ENCODE measurements around the gene GDF15.
"Not testable (repeated sequence)": the region's sequence is repeated elsewhere in the genome, so short reads cannot be mapped to it uniquely, and the experiment has no call there.

GDF15 gene

DNA sequence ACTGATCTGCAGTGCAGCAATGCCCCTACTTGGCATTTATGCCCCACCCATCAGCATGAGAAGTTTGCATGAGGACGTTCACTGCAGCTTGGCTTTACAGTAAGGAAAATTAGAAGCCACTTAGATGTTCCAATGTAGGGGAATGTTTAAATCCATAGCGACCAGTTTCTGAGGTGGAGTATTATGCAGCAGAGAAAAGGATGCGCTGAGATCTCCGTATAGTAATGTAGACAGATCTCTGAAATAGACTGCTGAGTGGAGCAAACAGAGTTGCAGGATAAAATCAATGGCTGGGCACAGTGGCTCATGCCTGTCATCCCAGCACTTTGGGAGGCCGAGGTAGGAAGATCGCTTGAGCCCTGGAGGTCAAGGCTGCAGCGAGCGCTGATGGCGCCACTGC is 35.5 kb upstream of the GDF15 start:
- in situ Hi-C loops (cut with MboI; ENCODE audit: low pct_unique_long_range_greater_than_20kb, low sequenced_read_pairs, unreplicated experiment): no loop called here
- DNase-seq (ENCODE audit: low spot score): no peak
- TF ChIP-seq, protein P1, sequence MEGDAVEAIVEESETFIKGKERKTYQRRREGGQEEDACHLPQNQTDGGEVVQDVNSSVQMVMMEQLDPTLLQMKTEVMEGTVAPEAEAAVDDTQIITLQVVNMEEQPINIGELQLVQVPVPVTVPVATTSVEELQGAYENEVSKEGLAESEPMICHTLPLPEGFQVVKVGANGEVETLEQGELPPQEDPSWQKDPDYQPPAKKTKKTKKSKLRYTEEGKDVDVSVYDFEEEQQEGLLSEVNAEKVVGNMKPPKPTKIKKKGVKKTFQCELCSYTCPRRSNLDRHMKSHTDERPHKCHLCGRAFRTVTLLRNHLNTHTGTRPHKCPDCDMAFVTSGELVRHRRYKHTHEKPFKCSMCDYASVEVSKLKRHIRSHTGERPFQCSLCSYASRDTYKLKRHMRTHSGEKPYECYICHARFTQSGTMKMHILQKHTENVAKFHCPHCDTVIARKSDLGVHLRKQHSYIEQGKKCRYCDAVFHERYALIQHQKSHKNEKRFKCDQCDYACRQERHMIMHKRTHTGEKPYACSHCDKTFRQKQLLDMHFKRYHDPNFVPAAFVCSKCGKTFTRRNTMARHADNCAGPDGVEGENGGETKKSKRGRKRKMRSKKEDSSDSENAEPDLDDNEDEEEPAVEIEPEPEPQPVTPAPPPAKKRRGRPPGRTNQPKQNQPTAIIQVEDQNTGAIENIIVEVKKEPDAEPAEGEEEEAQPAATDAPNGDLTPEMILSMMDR (IDR thresholded peaks at IDR 0.05; ENCODE audit: extremely low read depth, insufficient read depth, missing control alignments): no peak

DNA sequence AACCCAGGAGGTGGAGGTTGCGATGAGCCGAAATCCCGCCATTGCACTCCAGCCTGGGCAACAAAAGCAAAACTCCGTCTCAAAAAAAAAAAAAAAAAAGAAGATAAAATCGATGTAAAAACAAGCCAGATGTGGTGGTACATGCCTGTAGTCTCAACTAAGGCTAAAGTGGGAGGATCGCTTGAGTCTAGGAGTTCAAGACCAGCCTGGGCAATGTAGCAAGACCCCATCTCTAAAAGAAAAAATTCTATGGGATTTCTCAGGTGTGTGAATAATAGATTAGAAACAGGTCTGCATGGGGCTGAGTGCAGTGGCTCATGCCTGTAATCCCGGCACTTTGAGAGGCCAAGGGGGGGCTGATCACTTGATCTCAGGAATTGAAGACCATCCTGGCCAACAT is 34.4 kb upstream of the GDF15 start:
- DNase-seq (ENCODE audit: low spot score): no peak
- TF ChIP-seq, protein P1 (IDR thresholded peaks at IDR 0.05; ENCODE audit: extremely low read depth, insufficient read depth, missing control alignments): no peak
- in situ Hi-C loops (cut with MboI; ENCODE audit: low pct_unique_long_range_greater_than_20kb, low sequenced_read_pairs, unreplicated experiment): no loop called here

DNA sequence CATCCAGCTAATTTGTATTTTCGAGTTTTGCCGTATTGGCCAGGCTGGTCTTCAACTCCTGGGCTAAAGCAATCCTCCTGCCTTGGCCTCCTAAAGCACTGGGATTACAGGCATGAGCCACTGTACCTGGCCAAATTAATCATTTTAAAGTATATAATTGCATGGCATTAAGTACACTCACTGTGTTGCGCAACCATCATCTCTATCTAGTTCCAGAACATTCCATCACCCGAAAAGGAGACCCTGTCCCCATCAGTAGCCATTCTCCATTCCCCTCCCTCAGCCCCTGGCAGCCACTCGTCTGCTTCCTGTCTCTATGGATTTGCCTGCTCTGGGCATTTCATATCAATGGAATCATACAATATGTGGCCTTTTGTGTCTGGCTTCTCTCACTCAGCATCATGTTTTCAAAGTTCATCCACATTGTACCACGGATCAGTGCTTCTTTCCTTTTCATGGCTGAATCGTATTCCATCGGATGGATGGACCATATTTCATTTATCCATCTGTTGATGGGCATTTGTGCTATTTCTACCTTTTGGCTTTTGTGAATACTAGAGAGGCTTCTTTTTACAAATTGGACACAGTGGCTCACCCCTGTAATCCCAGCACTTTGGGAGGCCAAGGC is 32.5 kb upstream of the GDF15 start:
- TF ChIP-seq, protein P1 (IDR thresholded peaks at IDR 0.05; ENCODE audit: extremely low read depth, insufficient read depth, missing control alignments): no peak
- DNase-seq (ENCODE audit: low spot score): no peak
- in situ Hi-C loops (cut with MboI; ENCODE audit: low pct_unique_long_range_greater_than_20kb, low sequenced_read_pairs, unreplicated experiment): no loop called here

DNA sequence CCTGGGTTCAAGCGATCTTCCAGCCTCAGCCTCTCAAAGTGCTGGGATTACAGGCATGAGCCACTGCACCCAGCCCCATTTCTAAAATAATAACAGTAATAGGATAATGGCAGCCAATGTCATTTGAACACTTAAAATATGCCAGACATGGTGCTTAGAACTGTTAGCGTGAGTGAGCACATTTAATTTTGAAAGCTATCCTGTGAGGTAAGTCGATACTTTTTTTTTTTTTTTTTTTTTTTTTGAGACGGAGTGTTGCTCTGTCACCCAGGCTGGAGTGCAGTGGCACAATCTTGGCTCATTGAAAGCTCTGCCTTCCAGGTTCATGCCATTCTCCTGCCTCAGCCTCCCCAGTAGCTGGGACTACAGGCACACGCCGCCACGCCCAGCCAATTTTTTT is 31.2 kb upstream of the GDF15 start:
- DNase-seq (ENCODE audit: low spot score); in situ Hi-C loops (cut with MboI; ENCODE audit: low pct_unique_long_range_greater_than_20kb, low sequenced_read_pairs, unreplicated experiment): not testable (repeated sequence)

DNA sequence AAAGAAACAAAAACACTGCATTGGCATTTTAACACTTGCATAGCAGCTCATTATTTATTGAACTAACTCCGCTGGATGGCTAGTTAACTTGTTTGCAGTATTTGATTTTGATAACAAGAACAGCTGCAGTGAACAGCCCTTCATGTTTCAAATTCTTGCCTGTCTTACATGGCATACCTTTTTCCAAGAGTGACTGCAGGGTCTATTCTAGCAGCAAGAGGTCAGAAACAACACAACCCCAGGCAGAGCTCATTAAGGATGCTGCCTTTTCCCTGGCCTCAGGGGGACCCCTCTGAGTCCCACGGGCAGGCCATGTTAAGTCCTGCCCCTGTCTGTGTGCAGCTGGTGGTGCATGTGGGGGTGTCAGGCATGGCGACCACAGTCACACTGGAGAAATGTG is 28.9 kb upstream of the GDF15 start:
- TF ChIP-seq, protein P1 (IDR thresholded peaks at IDR 0.05; ENCODE audit: extremely low read depth, insufficient read depth, missing control alignments): no peak
- DNase-seq (ENCODE audit: low spot score): no peak
- in situ Hi-C loops (cut with MboI; ENCODE audit: low pct_unique_long_range_greater_than_20kb, low sequenced_read_pairs, unreplicated experiment): no loop called here

DNA sequence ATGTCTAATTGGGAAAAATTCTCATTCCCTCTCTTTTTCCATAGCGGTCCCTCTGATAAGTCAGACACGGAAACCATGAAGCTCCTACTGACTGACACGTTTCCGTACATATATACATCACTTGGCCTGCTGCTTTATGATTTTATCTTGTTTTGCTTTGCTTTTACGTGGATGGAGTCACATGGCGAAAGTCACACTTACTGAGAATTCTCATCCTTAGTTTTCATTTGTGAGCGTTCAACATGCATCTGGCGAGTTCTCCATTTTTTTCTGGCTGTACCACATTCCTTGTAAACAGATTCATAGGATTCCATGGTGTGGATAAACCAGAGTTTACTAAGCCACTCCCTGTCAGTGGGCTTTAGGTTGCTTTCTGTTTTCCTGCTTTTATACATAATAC is 24.3 kb upstream of the GDF15 start:
- DNase-seq (ENCODE audit: low spot score): no peak
- in situ Hi-C loops (cut with MboI; ENCODE audit: low pct_unique_long_range_greater_than_20kb, low sequenced_read_pairs, unreplicated experiment): no loop called here
- TF ChIP-seq, protein P1 (IDR thresholded peaks at IDR 0.05; ENCODE audit: extremely low read depth, insufficient read depth, missing control alignments): no peak

DNA sequence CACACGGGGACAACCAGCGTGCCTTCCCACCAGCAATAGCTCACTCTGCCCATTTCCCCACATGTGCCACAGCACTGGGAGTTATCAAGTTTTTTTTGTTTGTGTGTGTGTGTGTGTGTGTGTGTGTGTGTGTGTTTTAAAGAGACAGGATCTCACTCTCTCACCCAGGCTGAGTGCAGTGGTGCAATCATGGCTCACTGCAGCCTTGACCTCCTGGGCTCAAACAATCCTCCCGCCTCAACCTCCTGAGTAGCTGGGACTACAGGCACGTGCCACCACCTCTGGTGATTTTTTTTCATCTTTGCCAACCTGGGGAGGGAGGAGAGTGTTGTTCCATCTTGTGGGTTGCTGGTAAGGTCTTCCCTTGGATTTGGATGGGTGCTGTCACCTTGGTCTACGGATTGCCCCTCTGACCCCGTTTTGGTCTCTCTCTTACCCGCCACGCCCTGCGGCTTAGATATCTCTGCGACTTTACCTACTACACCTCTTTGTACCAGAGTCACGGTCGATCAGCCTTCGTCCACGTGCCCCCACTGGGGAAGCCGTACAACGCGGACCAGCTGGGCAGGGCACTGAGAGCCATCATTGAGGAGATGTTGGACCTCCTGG is 22.9 kb upstream of the GDF15 start:
- TF ChIP-seq, protein P1 (IDR thresholded peaks at IDR 0.05; ENCODE audit: extremely low read depth, insufficient read depth, missing control alignments): no peak

More for the DNA sequence above, 22.9 kb upstream of the GDF15 start:
- DNase-seq (ENCODE audit: low spot score): no peak
- in situ Hi-C loops (cut with MboI; ENCODE audit: low pct_unique_long_range_greater_than_20kb, low sequenced_read_pairs, unreplicated experiment): no loop called here

All from GM13977 (cell line).